ENCODE measurements around the gene UMODL1.

The UMODL1 gene

GRCh38 chr21:42037943-42038342, 33.2 kb upstream of the UMODL1 start:
- POLR2A ChIA-PET = interaction anchor here (0.7 kb wide), 1 partner anchor 60 kb away, joined by 3 read pairs; no protein-coding TSS in a partner anchor
- no peak overlapping the region for H3K4me3 ChIP-seq (ENCODE audit: low read depth, low read length)
- CTCF ChIA-PET = no interaction called here
- TF ChIP-seq CTCF (IDR thresholded peaks at IDR 0.05; ENCODE audit: insufficient read depth, low read length, missing control alignments) = no peak
- no peak for DNase-seq (ENCODE audit: low read depth, low spot score)

GRCh38 chr21:42038393-42038792, 32.7 kb upstream of the UMODL1 start:
- no peak for TF ChIP-seq CTCF (IDR thresholded peaks at IDR 0.05; ENCODE audit: insufficient read depth, low read length, missing control alignments)
- no peak for DNase-seq (ENCODE audit: low read depth, low spot score)
- ChIA-PET POLR2A (interaction anchor here (0.7 kb wide), 1 partner anchor 59 kb away, joined by 3 read pairs; no protein-coding TSS in a partner anchor), CTCF (no interaction called here)
- no peak overlapping the region for H3K4me3 ChIP-seq (ENCODE audit: low read depth, low read length)

- ChIA-PET POLR2A (interaction anchor here (1.0 to 1.8 kb wide), 3 partner anchors 9 to 160 kb away, joined by 4 to 7 read pairs (median 7); partner anchors contain the start of gene PRDM15), CTCF (interaction anchor here (3.7 kb wide), 1 partner anchor 78 kb away, joined by 11 read pairs; no protein-coding TSS in a partner anchor)
- TF ChIP-seq CTCF (IDR thresholded peaks at IDR 0.05; ENCODE audit: insufficient read depth, low read length, missing control alignments) = no peak
- H3K4me3 ChIP-seq (ENCODE audit: low read depth, low read length) = no peak overlapping the region
- no peak for DNase-seq (ENCODE audit: low read depth, low spot score)
Measured at GRCh38 chr21:42038826-42039425, 32.2 kb upstream of the UMODL1 start.

GRCh38 chr21:42039470-42039901, 31.6 kb upstream of the UMODL1 start:
- no peak for TF ChIP-seq CTCF (IDR thresholded peaks at IDR 0.05; ENCODE audit: insufficient read depth, low read length, missing control alignments)
- no peak overlapping the region for H3K4me3 ChIP-seq (ENCODE audit: low read depth, low read length)
- peak; percentile 41 for DNase-seq (ENCODE audit: low read depth, low spot score)
- CTCF ChIA-PET = interaction anchor here (0.7 to 3.7 kb wide), 2 partner anchors 69 to 78 kb away, joined by 3 to 11 read pairs; no protein-coding TSS in a partner anchor
- POLR2A ChIA-PET = interaction anchor here (0.9 to 1.8 kb wide), 5 partner anchors 9 to 161 kb away, joined by 3 to 7 read pairs (median 4); partner anchors contain the start of gene PRDM15

- POLR2A ChIA-PET = interaction anchor here (0.8 to 1.8 kb wide), 7 partner anchors 8 to 161 kb away, joined by 3 to 7 read pairs (median 3); partner anchors contain the start of gene PRDM15
- peak; percentile 53 for DNase-seq (ENCODE audit: low read depth, low spot score)
- peak overlapping the region; percentile 20; the same call in 1 of the 2 replicates for H3K4me3 ChIP-seq (ENCODE audit: low read depth, low read length)
- CTCF ChIA-PET = interaction anchor here (0.7 to 3.7 kb wide), 2 partner anchors 68 to 77 kb away, joined by 3 to 11 read pairs; no protein-coding TSS in a partner anchor
- TF ChIP-seq CTCF (IDR thresholded peaks at IDR 0.05; ENCODE audit: insufficient read depth, low read length, missing control alignments) = no peak
Measured at GRCh38 chr21:42039911-42040351, 31.2 kb upstream of the UMODL1 start.

All from AG04449 (cell line).